BLaER1 (cell line): ENCODE measurements around the gene MFN1.

Experiments used
- H3K27ac ChIP-seq: shearing (Covaris generic); formaldehyde crosslinking; 2 replicates; pipeline ENCODE4 v1.8.1; 2022
- H3K27me3 ChIP-seq: shearing (Covaris generic); formaldehyde crosslinking; 2 replicates; pipeline ENCODE4 v1.8.1; 2022
- H3K36me3 ChIP-seq: shearing (Covaris generic); formaldehyde crosslinking; 2 replicates; pipeline ENCODE4 v1.8.1; 2022
- H3K4me1 ChIP-seq: shearing (Covaris generic); formaldehyde crosslinking; 2 replicates; pipeline ENCODE4 v1.8.1; 2022
- H3K4me2 ChIP-seq: shearing (Covaris generic); formaldehyde crosslinking; 2 replicates; pipeline ENCODE4 v1.8.1; 2022
- H3K4me3 ChIP-seq: shearing (Covaris generic); formaldehyde crosslinking; 2 replicates; pipeline ENCODE4 v1.8.1; 2022
- H3K9ac ChIP-seq: shearing (Covaris generic); formaldehyde crosslinking; 2 replicates; pipeline ENCODE4 v1.8.1; 2022
- H3K9me3 ChIP-seq: shearing (Covaris generic); formaldehyde crosslinking; 2 replicates; pipeline ENCODE4 v1.8.1; 2022
- H4K20me1 ChIP-seq: shearing (Covaris generic); formaldehyde crosslinking; 2 replicates; pipeline ENCODE4 v1.8.1; 2022
- Cebpa-rat ChIP-seq: shearing (Covaris generic); IDR thresholded peaks from 2 replicates; pipeline ENCODE4 v1.8.1; 2022

The MFN1 gene

DNA sequence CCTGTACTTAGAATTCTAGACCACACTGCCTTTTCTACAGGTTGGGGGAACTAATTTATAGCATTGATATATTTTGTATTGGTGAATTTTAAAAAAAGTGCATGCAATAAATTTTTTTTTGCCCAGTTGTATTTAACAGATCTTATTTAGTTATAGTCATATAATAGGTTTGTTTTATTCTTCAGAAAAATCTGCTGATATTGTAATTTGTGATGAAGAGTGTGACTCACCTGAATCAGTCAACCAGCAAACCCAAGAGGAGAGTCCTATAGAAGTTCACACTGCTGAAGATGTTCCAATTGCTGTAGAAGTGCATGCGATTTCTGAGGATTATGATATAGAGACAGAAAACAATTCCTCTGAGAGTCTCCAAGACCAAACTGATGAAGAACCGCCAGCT, 14.4 kb upstream of the MFN1 start:
- no peaks in the 10 kb centered on the region for H3K9me3 ChIP-seq
- no peaks in the 10 kb centered on the region for H3K27me3 ChIP-seq
- H3K4me3 ChIP-seq, result no peak overlapping the region
- H3K9ac ChIP-seq, result no peak overlapping the region
- H3K4me1 ChIP-seq, result no peaks in the 10 kb centered on the region
- peaks cover 10% of the 10 kb centered on the region; the same call in 1 of the 2 replicates for H4K20me1 ChIP-seq
- peaks cover 94% of the 10 kb centered on the region for H3K36me3 ChIP-seq
- no peak for TF ChIP-seq Cebpa-rat
- H3K27ac ChIP-seq, result no peak overlapping the region
- H3K4me2 ChIP-seq, result no peak overlapping the region

DNA sequence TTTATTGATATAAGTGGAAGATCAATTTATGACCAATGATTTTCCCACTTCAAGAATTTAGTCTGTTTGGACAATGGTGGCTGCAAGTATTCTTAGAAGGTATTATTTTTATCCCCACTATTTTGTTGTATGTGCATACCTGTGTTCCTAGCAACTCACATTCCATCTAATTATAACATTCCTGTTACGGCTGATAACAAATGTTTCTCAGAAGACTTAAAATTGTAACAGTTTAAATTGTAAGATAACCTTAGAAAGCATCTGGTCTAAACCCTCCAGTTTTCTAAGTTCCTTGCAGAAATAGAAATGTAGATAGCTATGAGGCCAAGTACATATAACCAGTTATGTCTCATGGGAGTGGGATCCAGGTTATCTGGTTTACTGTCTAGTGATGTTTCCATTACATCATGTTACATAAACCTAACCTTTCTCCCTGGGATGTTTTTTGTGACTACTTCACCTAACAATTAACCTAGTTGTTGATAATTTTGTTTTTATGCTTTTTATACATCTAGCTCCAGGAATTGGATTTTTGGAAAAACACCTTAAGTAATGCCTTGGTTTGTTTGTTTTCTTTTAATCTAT, 11.1 kb upstream of the MFN1 start:
- Histone ChIP-seq H3K4me3 (no peak overlapping the region), H3K9ac (no peak overlapping the region), H3K4me2 (no peak overlapping the region), H3K36me3 (peaks cover 73% of the 10 kb centered on the region), H3K4me1 (no peaks in the 10 kb centered on the region), H3K27me3 (no peaks in the 10 kb centered on the region), H3K27ac (no peak overlapping the region), H4K20me1 (no peaks in the 10 kb centered on the region), H3K9me3 (no peaks in the 10 kb centered on the region)
- TF ChIP-seq Cebpa-rat, result no peak

DNA sequence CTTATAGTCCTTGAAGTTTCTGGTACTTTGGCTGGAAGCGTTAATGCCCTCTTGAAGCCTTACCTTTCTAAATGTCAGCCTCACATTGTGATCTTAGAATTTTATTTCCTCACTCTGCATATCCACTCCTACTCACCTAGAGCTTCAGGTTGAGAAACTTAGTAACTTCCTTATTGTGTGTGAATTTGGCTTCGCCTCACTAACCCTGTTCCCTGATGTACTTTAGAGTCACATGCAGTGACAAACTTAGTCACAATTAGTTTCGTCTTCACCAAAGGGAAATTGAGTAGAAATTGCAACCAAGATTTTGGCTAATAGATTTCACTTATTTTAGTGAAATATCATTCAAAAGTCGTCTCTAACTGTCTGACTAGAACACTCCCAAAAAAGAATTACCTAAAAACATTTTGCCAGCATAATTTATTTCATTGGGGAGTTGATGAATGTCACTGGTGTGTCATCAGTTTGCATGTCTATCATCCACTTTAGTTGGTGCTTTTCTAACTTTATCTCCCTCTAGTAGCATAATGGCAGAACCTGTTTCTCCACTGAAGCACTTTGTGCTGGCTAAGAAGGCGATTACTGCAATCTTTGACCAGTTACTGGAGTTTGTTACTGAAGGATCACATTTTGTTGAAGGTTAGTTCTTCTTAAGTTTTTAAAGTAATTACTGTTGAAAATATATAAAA, 960 bp downstream of the MFN1 start:
- Histone ChIP-seq H3K9me3 (no peaks in the 10 kb centered on the region), H3K27ac (peak overlapping the region; percentile 74), H3K27me3 (no peaks in the 10 kb centered on the region), H3K4me1 (peaks cover 22% of the 10 kb centered on the region), H4K20me1 (peaks cover 12% of the 10 kb centered on the region; the same call in 1 of the 2 replicates), H3K36me3 (peaks cover 38% of the 10 kb centered on the region), H3K9ac (peak overlapping the region; percentile 85), H3K4me2 (peak overlapping the region; percentile 84), H3K4me3 (peak overlapping the region; percentile 87)
- TF ChIP-seq Cebpa-rat, result no peak

DNA sequence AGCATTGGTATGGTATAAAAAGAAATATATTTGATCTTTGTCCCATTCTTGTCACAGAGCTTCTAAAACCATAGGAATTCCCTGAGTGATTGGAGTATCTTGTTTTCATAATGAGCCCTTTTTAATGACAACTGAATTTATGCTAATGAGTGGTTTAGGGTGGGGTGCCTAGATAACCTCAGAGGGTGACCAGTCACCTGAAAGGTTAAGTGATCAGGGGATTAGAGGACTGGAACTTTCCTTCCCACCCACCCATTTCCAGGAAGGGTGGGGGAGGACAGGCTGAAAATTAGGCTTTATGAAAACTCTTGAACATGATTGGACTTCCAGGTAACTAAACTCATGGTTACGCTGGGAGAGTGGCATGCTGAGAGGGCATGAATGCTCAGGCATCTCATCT, 8.5 kb downstream of the MFN1 start:
- peaks cover 98% of the 10 kb centered on the region for H3K36me3 ChIP-seq
- no peak overlapping the region for H3K4me3 ChIP-seq

DNA sequence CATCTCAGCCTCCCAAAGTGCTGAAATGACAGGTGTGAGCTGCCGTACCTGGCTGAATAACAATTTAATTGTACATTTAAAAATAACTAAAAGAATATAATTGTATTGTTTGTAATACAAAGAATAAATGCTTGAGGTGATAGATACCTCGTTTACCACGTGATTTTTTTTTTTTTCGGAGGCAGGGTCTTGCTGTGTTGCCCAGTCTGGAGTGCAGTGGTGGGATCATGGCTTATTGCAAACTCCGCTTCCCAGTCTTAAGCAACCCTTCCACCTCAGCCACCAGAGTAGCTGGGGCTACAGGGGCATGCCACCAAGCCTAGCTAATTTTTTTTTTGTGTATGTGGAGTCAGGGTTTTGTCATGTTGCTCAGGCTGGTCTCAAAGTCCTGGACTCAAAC, 15.8 kb downstream of the MFN1 start:
- H3K27me3 ChIP-seq, result no peaks in the 10 kb centered on the region
- no peak overlapping the region for H3K4me2 ChIP-seq
- TF ChIP-seq Cebpa-rat, result no peak
- H4K20me1 ChIP-seq, result no peaks in the 10 kb centered on the region
- H3K36me3 ChIP-seq, result peaks cover 96% of the 10 kb centered on the region
- no peak overlapping the region for H3K4me3 ChIP-seq
- no peak overlapping the region for H3K27ac ChIP-seq
- no peaks in the 10 kb centered on the region for H3K9me3 ChIP-seq
- H3K9ac ChIP-seq, result no peak overlapping the region
- no peaks in the 10 kb centered on the region for H3K4me1 ChIP-seq

More for the DNA sequence above, 8.5 kb downstream of the MFN1 start:
- Histone ChIP-seq H3K9ac (no peak overlapping the region), H3K4me2 (no peak overlapping the region), H3K27me3 (no peaks in the 10 kb centered on the region), H4K20me1 (peaks cover 9% of the 10 kb centered on the region; the same call in 1 of the 2 replicates), H3K4me1 (no peaks in the 10 kb centered on the region), H3K9me3 (no peaks in the 10 kb centered on the region), H3K27ac (no peak overlapping the region)
- no peak for TF ChIP-seq Cebpa-rat

DNA sequence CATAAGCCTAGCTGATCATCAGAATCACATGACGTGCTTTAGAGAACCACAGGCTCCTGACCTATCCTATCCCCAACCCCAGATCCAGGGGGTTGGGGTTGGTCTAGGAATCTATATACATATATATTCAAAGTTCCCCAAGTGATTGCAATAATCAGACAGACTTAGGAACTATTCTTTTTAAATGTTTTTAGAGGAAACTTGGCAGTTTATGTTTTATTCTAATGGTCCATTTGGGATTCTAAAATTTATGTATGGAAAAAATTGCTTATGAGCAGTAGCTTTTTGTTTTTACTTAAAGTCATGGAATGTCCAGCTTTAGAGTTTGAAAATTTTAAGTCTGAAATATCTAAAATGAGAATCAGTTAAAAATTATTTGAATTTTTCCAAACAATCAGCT, 22.1 kb downstream of the MFN1 start:
- H3K27me3 ChIP-seq, result no peaks in the 10 kb centered on the region
- H3K9me3 ChIP-seq, result no peaks in the 10 kb centered on the region
- no peak overlapping the region for H3K9ac ChIP-seq
- no peak overlapping the region for H3K27ac ChIP-seq
- no peak overlapping the region for H3K4me2 ChIP-seq
- no peaks in the 10 kb centered on the region for H4K20me1 ChIP-seq
- H3K4me1 ChIP-seq, result no peaks in the 10 kb centered on the region
- H3K4me3 ChIP-seq, result no peak overlapping the region
- no peak for TF ChIP-seq Cebpa-rat
- H3K36me3 ChIP-seq, result peaks cover 63% of the 10 kb centered on the region

DNA sequence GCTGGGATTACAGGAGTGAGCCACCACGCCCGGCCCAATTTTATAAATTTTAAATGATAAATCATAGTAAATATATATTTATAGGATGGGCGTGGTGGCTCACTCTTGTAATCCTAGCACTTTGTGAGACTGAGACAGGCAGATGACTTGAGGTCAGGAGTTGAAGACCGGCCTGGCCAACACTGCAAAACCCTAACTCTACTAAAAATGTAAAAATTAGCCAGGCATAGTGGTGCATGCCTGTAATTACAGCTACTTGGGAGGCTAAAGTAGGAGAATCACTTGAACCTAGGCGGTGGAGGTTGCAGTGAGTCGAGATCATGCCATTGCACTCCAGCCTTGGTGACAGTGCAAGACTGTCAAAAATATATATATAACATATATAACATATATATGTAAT, 26.4 kb downstream of the MFN1 start:
- no peak overlapping the region for H3K9ac ChIP-seq
- H3K9me3 ChIP-seq, result no peaks in the 10 kb centered on the region
- no peaks in the 10 kb centered on the region for H4K20me1 ChIP-seq
- H3K4me1 ChIP-seq, result no peaks in the 10 kb centered on the region
- H3K27ac ChIP-seq, result no peak overlapping the region
- H3K4me2 ChIP-seq, result no peak overlapping the region
- no peak overlapping the region for H3K4me3 ChIP-seq
- H3K27me3 ChIP-seq, result no peaks in the 10 kb centered on the region
- no peak for TF ChIP-seq Cebpa-rat
- peaks cover 57% of the 10 kb centered on the region for H3K36me3 ChIP-seq

DNA sequence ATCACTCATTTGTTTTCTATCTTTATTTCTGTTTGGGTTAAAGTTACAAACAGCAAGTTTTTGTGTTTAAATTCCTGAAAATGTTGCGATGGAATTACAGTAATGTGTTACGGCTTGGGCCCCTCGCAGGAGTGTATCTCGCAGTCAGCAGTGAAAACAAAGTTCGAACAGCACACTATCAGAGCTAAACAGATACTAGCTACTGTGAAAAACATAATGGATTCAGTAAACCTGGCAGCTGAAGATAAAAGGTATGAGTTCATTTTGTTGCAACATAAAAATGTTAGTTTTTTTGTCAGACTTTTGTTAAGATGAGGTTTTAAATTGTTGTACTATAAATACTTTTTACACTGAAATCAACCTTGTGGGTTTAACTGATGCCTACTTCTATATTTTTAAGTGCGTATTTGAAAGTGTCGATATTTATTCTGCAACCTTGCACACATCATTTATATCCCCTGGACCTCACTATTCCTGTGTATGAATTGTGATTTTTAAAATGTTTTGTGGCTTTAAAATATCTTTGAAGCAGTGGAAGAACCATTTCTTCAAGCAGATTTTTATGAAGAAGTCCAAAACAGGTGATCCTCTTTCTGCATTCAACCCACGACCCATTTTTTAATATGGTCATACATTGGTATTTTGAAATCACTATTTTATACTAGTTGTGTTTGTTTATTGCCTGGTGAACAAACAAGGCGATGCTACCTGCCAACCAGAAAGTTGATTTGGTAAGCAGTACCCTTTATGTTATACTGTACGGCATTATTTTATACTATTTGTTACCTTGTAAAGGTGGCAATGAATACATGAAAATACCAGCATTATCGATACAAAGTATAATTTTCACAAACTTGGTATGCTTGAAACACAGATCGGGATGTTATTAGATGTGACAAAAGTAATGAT, 27.8 kb downstream of the MFN1 start:
- H3K4me3 ChIP-seq, result no peak overlapping the region
- no peak for TF ChIP-seq Cebpa-rat
- no peak overlapping the region for H3K27ac ChIP-seq

DNA sequence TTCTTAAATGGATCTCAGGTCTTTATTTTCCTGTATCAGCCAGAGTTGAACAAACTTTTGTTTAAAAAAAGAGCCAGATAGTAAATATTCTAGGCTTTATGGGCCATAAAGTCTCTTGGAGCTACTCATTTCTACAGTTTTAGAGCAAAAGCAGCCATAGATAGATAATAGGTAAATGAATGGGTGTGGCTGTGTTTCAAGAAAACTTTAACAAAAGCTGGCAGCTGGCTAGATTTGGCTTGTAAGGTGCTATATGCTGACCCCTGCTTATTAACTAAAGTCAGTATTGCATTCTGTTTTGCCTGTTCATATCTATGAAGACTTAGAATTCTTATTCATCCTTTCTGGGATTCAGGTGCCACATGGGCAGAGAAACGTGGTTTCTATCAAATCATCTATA, 29.0 kb downstream of the MFN1 start:
- no peak for TF ChIP-seq Cebpa-rat
- no peak overlapping the region for H3K9ac ChIP-seq
- no peak overlapping the region for H3K27ac ChIP-seq
- no peaks in the 10 kb centered on the region for H3K4me1 ChIP-seq
- no peaks in the 10 kb centered on the region for H4K20me1 ChIP-seq
- H3K4me2 ChIP-seq, result no peak overlapping the region
- no peaks in the 10 kb centered on the region for H3K27me3 ChIP-seq
- H3K4me3 ChIP-seq, result no peak overlapping the region
- H3K9me3 ChIP-seq, result no peaks in the 10 kb centered on the region
- peaks cover 64% of the 10 kb centered on the region for H3K36me3 ChIP-seq

More for the DNA sequence above, 27.8 kb downstream of the MFN1 start:
- Histone ChIP-seq H3K4me1 (no peaks in the 10 kb centered on the region), H3K9me3 (no peaks in the 10 kb centered on the region), H3K36me3 (peaks cover 63% of the 10 kb centered on the region), H3K4me2 (no peak overlapping the region), H4K20me1 (no peaks in the 10 kb centered on the region), H3K9ac (no peak overlapping the region), H3K27me3 (no peaks in the 10 kb centered on the region)

DNA sequence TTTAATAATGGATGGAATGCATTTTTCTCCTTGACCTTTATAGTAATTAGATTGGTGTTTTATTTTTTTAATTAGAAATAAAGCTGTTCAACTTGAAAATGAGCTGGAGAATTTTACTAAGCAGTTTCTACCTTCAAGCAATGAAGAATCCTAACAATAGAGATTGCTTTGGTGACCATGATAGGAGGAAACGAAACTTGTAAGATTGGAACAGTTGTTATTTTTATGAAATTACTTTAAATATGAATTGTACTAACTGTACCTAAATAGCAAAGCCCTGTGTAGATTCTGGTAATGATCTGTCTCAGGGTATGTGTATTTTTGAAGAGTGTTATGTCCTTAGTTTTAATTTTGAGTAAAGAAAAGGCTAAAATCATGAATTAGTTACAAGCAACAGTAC, 44.4 kb downstream of the MFN1 start:
- peaks cover 59% of the 10 kb centered on the region for H3K36me3 ChIP-seq
- no peaks in the 10 kb centered on the region for H4K20me1 ChIP-seq
- no peak overlapping the region for H3K9ac ChIP-seq
- no peaks in the 10 kb centered on the region for H3K27me3 ChIP-seq
- TF ChIP-seq Cebpa-rat, result no peak
- no peaks in the 10 kb centered on the region for H3K9me3 ChIP-seq
- no peak overlapping the region for H3K27ac ChIP-seq
- no peak overlapping the region for H3K4me2 ChIP-seq
- H3K4me1 ChIP-seq, result no peaks in the 10 kb centered on the region
- H3K4me3 ChIP-seq, result no peak overlapping the region
